Activated CD4-positive, alpha-beta T cell treated with anti-CD3 and anti-CD28 coated beads, Interleukin-2, amount 10 ng/mL, durations not matched to agents 24 days and 14 days (primary cell): Measurements from ENCODE around the gene SBF2. TPM values are rescaled to one million over a fixed set of nuclear protein-coding genes. Genes with fewer than 3 reads are reported as not detected.

Source experiments
- DNase-seq: peaks from one replicate; pipeline ENCODE4 v3.0.0; 2022
- H3K27ac Mint-ChIP-seq: one replicate; pipeline ENCODE4 v1.8.0; 2022; ENCODE audit warnings: mild to moderate bottlenecking, mixed read lengths
- H3K27me3 Mint-ChIP-seq: one replicate; pipeline ENCODE4 v1.8.0; 2022; ENCODE audit warnings: mixed read lengths
- H3K36me3 Mint-ChIP-seq: one replicate; pipeline ENCODE4 v1.8.0; 2022; ENCODE audit warnings: low read depth, mild to moderate bottlenecking, mixed read lengths
- H3K4me1 Mint-ChIP-seq: one replicate; pipeline ENCODE4 v1.8.0; 2021; ENCODE audit warnings: mixed read lengths
- H3K4me3 Mint-ChIP-seq: one replicate; pipeline ENCODE4 v1.8.0; 2022; ENCODE audit warnings: mild to moderate bottlenecking, moderate library complexity, mixed read lengths
- H3K9me3 Mint-ChIP-seq: one replicate; pipeline ENCODE4 v1.8.0; 2021; ENCODE audit warnings: mixed read lengths
- intact Hi-C: fragments of 100-400 bp; cut with micrococcal nuclease; formaldehyde crosslinking; loops from one replicate; pipeline ENCODE4 v1.15.1; 2023
- total RNA-seq: library from RNA; stranded (reverse); gene quantifications from 2 replicates; pipeline ENCODE4 v1.2.3, GENCODE V29; 2022

SBF2 gene
- total RNA-seq, 1 donor from 2014 or later: 9.1 TPM

DNA sequence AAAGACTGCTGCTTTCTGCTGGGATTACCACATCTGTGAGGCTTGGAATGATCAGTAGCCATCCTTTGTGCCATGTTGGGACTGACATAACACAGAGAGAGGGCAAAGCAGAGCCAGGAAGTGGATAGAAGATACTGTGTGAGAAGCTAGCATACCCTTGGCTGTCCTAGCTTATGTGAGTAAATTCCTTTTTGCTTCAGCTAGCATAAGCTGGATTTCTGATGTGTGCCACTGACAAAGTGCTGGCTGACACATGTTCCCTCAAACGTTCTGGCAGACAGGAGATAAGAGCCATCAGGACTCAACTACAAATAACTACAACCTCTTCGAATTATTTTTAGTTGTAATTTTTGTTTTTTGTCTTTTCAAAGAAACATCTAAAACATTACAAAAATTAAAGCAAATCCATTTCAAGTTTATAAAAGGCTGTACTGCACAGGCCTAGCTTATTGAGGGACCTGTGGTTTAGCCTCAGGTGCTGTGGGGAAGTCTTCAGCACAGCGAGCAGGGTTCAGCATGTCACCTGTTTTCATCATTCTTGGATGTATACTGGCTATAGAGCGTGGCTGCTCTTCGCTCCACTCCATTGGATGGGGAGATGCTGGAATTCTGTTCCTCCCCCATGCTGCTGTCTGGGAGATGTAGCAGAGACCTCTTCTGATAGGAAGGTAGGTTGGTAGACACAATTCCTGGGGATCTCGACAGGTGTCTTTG, 509.3 kb downstream of the SBF2 start:
- Mint-ChIP-seq H3K4me3 (no peak overlapping the region), H3K36me3 (peaks cover 9% of the 10 kb centered on the region), H3K27ac (no peak overlapping the region), H3K9me3 (no peaks in the 10 kb centered on the region), H3K27me3 (no peaks in the 10 kb centered on the region), H3K4me1 (peaks cover 4% of the 10 kb centered on the region)
- intact Hi-C loops: no loop called here
- no peak for DNase-seq

GRCh38 chr11:9783986-9784385, 510.0 kb downstream of the SBF2 start:
- H3K27ac Mint-ChIP-seq: no peak overlapping the region
- H3K4me1 Mint-ChIP-seq: peaks cover 4% of the 10 kb centered on the region
- intact Hi-C loops: no loop called here
- H3K27me3 Mint-ChIP-seq: no peaks in the 10 kb centered on the region
- H3K4me3 Mint-ChIP-seq: no peak overlapping the region
- DNase-seq: no peak
- H3K9me3 Mint-ChIP-seq: no peaks in the 10 kb centered on the region
- H3K36me3 Mint-ChIP-seq: peaks cover 8% of the 10 kb centered on the region

GRCh38 chr11:9780929-9781328, 513.1 kb downstream of the SBF2 start:
- Mint-ChIP-seq H3K36me3 (peaks cover 6% of the 10 kb centered on the region), H3K27ac (no peak overlapping the region), H3K4me1 (no peaks in the 10 kb centered on the region), H3K4me3 (no peak overlapping the region), H3K9me3 (no peaks in the 10 kb centered on the region), H3K27me3 (no peaks in the 10 kb centered on the region)
- DNase-seq: no peak
- intact Hi-C loops: no loop called here

DNA sequence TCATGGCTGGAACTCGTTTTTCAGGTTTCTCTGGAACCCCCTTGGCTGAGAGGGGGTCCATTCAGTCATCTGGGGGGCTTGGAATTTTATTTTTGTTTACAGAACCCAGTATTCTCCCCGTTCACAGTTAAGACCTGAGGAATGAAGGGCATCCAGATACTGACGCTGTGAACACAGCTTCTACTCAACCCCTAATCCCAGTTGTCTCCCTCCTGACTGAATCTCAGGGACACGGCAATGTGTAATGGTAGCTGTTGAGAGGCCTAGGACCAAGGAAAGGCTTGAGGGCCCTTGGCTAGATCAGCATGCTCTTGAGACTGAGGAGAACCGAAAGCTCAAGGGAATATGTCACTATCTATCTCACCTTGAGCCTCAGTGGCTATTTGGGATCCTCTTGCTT, 516.5 kb downstream of the SBF2 start:
- Mint-ChIP-seq H3K27me3 (no peaks in the 10 kb centered on the region), H3K4me1 (no peaks in the 10 kb centered on the region), H3K27ac (no peak overlapping the region), H3K4me3 (no peak overlapping the region), H3K36me3 (peaks cover 4% of the 10 kb centered on the region), H3K9me3 (no peaks in the 10 kb centered on the region)
- intact Hi-C loops: no loop called here
- DNase-seq: no peak

DNA sequence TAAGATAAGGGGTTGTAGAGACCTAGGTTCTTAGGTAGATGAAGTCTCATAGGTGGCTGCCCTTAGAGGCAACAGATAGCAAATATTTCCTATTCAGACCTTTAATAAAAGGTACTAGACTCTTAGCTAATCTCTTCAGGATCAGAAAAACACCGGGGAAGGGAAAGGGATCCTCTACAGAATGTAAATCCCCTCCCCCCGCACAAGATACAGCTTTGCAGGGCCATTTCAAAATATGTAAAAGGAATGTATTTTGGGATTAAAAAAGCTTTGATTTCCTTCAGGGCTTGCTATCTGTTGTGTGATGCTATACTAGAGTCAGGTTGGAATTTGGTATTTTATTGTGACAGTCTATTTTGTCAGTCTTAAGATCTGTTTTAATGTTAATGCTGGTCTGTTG, 517.0 kb downstream of the SBF2 start:
- intact Hi-C loops: no loop called here
- Mint-ChIP-seq H3K4me1 (no peaks in the 10 kb centered on the region), H3K4me3 (no peak overlapping the region), H3K9me3 (no peaks in the 10 kb centered on the region), H3K27me3 (no peaks in the 10 kb centered on the region), H3K36me3 (peaks cover 4% of the 10 kb centered on the region), H3K27ac (no peak overlapping the region)
- no peak for DNase-seq

- Mint-ChIP-seq H3K36me3 (peaks cover 4% of the 10 kb centered on the region), H3K9me3 (no peaks in the 10 kb centered on the region), H3K4me3 (no peak overlapping the region), H3K4me1 (no peaks in the 10 kb centered on the region), H3K27me3 (no peaks in the 10 kb centered on the region), H3K27ac (no peak overlapping the region)
- intact Hi-C loops: no loop called here
- DNase-seq: no peak
Measured at GRCh38 chr11:9776203-9776602, 517.8 kb downstream of the SBF2 start.

DNA sequence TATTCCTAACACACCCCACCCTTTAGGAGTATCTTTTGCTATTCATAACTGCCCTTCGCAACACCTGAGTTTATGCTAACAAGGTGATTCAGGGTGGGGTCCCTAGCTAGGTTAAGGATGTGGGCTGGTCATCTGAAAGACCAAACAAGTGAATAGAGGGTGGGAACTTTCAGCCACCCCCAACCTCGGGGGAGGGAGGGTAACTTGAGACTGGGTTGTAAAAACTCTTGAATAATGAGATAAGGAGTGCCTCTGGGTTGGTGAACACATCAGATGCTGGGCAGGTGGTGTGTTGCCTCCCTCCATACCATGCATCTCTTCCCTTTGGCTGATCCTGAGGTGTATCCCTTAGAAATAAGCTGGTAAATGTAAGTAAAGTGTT, 518.6 kb downstream of the SBF2 start:
- no peaks in the 10 kb centered on the region for H3K4me1 Mint-ChIP-seq
- peaks cover 2% of the 10 kb centered on the region for H3K36me3 Mint-ChIP-seq
- no peak for DNase-seq
- no peak overlapping the region for H3K4me3 Mint-ChIP-seq
- no peak overlapping the region for H3K27ac Mint-ChIP-seq
- intact Hi-C loops: no loop called here
- no peaks in the 10 kb centered on the region for H3K27me3 Mint-ChIP-seq
- no peaks in the 10 kb centered on the region for H3K9me3 Mint-ChIP-seq

- Mint-ChIP-seq H3K4me1 (no peaks in the 10 kb centered on the region), H3K27me3 (no peaks in the 10 kb centered on the region), H3K27ac (no peak overlapping the region), H3K9me3 (no peaks in the 10 kb centered on the region), H3K36me3 (peaks cover 5% of the 10 kb centered on the region), H3K4me3 (no peak overlapping the region)
- DNase-seq: no peak
- intact Hi-C loops: no loop called here
Measured at GRCh38 chr11:9774591-9775397, 519.2 kb downstream of the SBF2 start.

DNA sequence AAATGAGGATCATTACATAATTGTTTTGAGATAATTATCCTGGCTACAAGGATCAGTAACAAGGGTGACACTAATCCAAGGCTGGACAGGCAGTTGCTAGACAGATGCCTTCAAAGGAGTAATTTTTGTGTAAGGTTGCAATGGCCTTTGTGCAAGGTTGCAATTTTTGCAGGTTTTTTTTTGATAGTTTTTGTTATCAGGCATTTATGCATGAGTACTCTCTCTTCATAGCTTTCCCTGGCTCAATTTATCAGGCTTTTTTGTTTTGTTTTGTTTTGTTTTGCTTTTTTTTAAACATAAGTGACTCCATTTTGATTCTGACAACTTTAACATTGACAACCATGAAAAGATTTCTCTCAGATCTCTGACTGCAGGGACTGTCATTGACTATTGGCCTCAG, 519.9 kb downstream of the SBF2 start:
- Mint-ChIP-seq H3K27ac (no peak overlapping the region), H3K9me3 (no peaks in the 10 kb centered on the region), H3K27me3 (no peaks in the 10 kb centered on the region), H3K36me3 (peaks cover 5% of the 10 kb centered on the region), H3K4me3 (no peak overlapping the region), H3K4me1 (no peaks in the 10 kb centered on the region)
- intact Hi-C loops: no loop called here
- no peak for DNase-seq

DNA sequence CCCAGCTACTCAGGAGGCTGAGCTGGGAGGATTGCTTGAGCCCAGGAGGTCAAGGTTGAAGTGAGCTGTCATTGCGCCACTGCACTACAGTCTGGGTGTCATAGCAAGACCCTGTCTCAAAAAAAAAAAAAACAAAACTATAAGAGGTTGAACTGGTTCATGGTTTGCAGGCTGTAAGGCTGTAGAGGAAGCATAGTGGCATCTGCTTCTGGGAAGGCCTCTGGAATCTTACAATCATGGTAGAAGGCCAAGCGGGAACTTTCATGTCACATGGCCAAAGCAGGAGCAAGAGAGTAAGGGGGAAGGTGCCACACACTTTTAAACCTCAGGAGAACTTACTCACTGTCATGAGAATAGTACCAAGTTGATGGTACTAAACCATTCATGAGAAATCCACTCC, 520.5 kb downstream of the SBF2 start:
- Mint-ChIP-seq H3K27ac (no peak overlapping the region), H3K4me1 (no peaks in the 10 kb centered on the region), H3K27me3 (no peaks in the 10 kb centered on the region), H3K9me3 (no peaks in the 10 kb centered on the region), H3K4me3 (no peak overlapping the region), H3K36me3 (peaks cover 5% of the 10 kb centered on the region)
- intact Hi-C loops: no loop called here
- DNase-seq: no peak

- H3K27ac Mint-ChIP-seq: no peak overlapping the region
- no peak for DNase-seq
- no peaks in the 10 kb centered on the region for H3K9me3 Mint-ChIP-seq
- intact Hi-C loops: no loop called here
- H3K27me3 Mint-ChIP-seq: no peaks in the 10 kb centered on the region
- H3K36me3 Mint-ChIP-seq: peaks cover 5% of the 10 kb centered on the region
- no peaks in the 10 kb centered on the region for H3K4me1 Mint-ChIP-seq
- H3K4me3 Mint-ChIP-seq: no peak overlapping the region
Measured at GRCh38 chr11:9772218-9772617, 521.8 kb downstream of the SBF2 start.

DNA sequence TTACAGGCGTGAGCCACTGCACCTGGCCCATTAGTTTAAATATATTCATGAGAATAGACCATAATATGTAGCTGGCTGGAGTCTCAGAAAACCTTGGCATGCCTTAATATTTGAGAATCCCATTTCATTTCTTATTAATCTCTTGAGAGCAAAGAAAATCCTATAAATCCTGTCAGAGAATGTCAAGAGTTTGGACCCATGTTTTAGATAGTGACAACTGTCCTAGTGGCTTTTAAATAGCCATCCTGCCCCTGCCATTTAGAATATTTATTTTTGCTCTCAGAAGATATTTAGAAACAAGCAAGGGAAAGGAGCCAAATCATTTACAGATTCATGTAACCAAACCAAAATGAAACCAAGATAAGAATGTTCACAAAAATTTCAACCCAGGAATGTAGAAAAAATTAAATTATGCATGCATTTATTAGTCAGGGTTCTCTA, 522.9 kb downstream of the SBF2 start:
- H3K27ac Mint-ChIP-seq: no peak overlapping the region
- H3K27me3 Mint-ChIP-seq: no peaks in the 10 kb centered on the region
- H3K9me3 Mint-ChIP-seq: no peaks in the 10 kb centered on the region
- no peak for DNase-seq
- H3K36me3 Mint-ChIP-seq: peaks cover 5% of the 10 kb centered on the region
- intact Hi-C loops: no loop called here
- H3K4me1 Mint-ChIP-seq: peaks cover 3% of the 10 kb centered on the region
- no peak overlapping the region for H3K4me3 Mint-ChIP-seq

DNA sequence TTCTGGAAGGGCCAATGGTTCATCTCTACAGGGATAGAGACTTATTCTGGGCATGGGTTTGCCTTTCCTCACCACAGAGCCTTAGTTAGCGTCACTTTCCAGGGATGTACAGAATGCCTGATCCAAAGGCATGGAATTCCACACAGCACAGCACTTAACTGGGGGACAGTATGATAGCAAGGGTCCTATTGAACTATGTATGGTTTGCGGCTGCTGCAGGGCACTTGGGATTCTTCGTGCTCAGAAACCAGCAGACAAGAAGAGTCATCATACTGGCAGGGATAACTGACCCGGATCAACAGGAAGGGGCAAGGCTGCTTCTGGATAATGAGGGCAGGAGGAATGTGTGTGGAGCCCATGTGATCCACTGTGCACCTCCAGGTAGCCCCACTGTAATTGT, 524.4 kb downstream of the SBF2 start:
- Mint-ChIP-seq H3K27me3 (no peaks in the 10 kb centered on the region), H3K27ac (no peak overlapping the region), H3K4me1 (peaks cover 3% of the 10 kb centered on the region), H3K9me3 (no peaks in the 10 kb centered on the region), H3K36me3 (peaks cover 4% of the 10 kb centered on the region), H3K4me3 (no peak overlapping the region)
- intact Hi-C loops: no loop called here
- no peak for DNase-seq

DNA sequence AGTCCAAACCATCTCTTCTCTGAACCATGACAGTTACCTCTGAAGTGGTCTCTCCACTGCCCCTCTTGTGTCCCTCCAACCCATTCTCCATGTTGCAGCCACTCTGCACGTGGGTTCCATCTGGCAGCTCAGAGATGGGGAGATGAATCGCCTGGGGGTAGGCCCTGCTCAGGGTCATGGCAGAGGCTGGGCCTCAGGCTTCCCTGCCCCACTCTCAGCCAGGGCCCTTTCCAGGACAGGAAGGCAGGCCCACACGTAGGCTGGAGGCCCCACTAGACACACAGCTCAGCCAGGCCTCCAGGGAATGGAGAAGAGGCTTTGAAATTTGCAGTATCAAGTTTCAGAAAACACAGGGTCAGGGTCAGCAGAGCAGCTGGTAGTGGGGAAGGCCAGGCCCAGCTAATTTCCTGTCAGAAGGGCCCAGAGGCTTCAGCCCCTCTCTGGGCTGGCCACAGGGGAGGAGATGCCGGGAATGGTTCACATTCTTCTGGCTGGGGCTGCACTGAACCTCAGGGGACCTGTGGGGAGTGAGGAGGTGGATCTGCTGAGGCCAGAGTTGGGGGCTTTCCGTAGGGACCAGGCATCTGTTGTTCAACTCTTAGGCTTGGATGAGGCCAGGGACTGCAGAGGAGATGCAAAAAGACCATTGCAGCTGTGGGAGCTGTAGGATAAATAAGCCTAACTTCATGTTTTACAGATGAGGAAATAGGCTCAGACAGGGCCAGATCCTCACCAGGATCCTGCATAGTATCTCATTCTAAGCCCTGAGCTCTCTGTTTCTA, 528.5 kb downstream of the SBF2 start:
- intact Hi-C loops: no loop called here
- peaks cover 19% of the 10 kb centered on the region for H3K4me1 Mint-ChIP-seq
- H3K9me3 Mint-ChIP-seq: no peaks in the 10 kb centered on the region
- no peaks in the 10 kb centered on the region for H3K27me3 Mint-ChIP-seq
- H3K4me3 Mint-ChIP-seq: no peak overlapping the region
- no peak for DNase-seq
- no peak overlapping the region for H3K27ac Mint-ChIP-seq
- peaks cover 5% of the 10 kb centered on the region for H3K36me3 Mint-ChIP-seq
